HFF-Myc (cell line): ENCODE data around the gene ZNF592.

Source experiments
- DNase-seq: peaks from one replicate; pipeline ENCODE4 v3.0.0-alpha.2; 2011; ENCODE audit warnings: low read depth; ENCODE audit errors: extremely low read depth
- H3K4me3 ChIP-seq: replicated peaks from 2 replicates; pipeline ENCODE4 v1.5.1; 2011; ENCODE audit warnings: low read depth, mild to moderate bottlenecking, control low read depth, low read length
- CTCF ChIP-seq: IDR thresholded peaks from 2 replicates; pipeline ENCODE4 v1.5.1; 2012; ENCODE audit warnings: mild to moderate bottlenecking, low read depth, low read length, control low read depth; ENCODE audit errors: missing control alignments

Gene ZNF592

GRCh38 chr15:84755736-84756527, 7.5 kb downstream of the ZNF592 start:
- DNase-seq, result no peak
- no peak for TF ChIP-seq CTCF
- H3K4me3 ChIP-seq, result no peak overlapping the region

GRCh38 chr15:84759018-84759417, 10.6 kb downstream of the ZNF592 start:
- no peak for DNase-seq
- H3K4me3 ChIP-seq, result no peak overlapping the region
- no peak for TF ChIP-seq CTCF

GRCh38 chr15:84760219-84760618, 11.8 kb downstream of the ZNF592 start:
- no peak overlapping the region for H3K4me3 ChIP-seq
- TF ChIP-seq CTCF, result no peak
- DNase-seq, result no peak

- DNase-seq, result no peak
- H3K4me3 ChIP-seq, result no peak overlapping the region
- no peak for TF ChIP-seq CTCF
Observed at GRCh38 chr15:84761607-84762131, 13.3 kb downstream of the ZNF592 start.

- no peak overlapping the region for H3K4me3 ChIP-seq
- no peak for TF ChIP-seq CTCF
- DNase-seq, result no peak
Observed at GRCh38 chr15:84762840-84763572, 14.6 kb downstream of the ZNF592 start.

- TF ChIP-seq CTCF, result no peak
- DNase-seq, result no peak
- H3K4me3 ChIP-seq, result no peak overlapping the region
Observed at GRCh38 chr15:84764585-84764984, 16.2 kb downstream of the ZNF592 start.
